ENCODE results near the gene HNRNPF.

The HNRNPF gene

GRCh38 chr10:43336641-43337318 lies 72.2 kb downstream of the HNRNPF start:
- TF ChIP-seq ZNF565 (CRISPR knock-in tag; conservative IDR thresholded peaks at IDR 0.05; ENCODE audit: low read depth), result no peak
- TF ChIP-seq CREB5 (CRISPR knock-in tag; IDR thresholded peaks at IDR 0.05; ENCODE audit: low read depth), result no peak
- no peak for TF ChIP-seq PATZ1 (CRISPR knock-in tag; IDR thresholded peaks at IDR 0.05; ENCODE audit: borderline replicate concordance)
- no peak for TF ChIP-seq RARB (CRISPR knock-in tag; IDR thresholded peaks at IDR 0.05)
- TF ChIP-seq ESRRG (CRISPR knock-in tag; IDR thresholded peaks at IDR 0.05), result no peak
- TF ChIP-seq OSR1 (CRISPR knock-in tag; IDR thresholded peaks at IDR 0.05), result no peak
- no peak for TF ChIP-seq ZFP30 (CRISPR knock-in tag; IDR thresholded peaks at IDR 0.05)
- TF ChIP-seq ZNF8 (CRISPR knock-in tag; IDR thresholded peaks at IDR 0.05), result no peak
- no peak for TF ChIP-seq TOX (CRISPR knock-in tag; IDR thresholded peaks at IDR 0.05; ENCODE audit: borderline replicate concordance)
- no peak for TF ChIP-seq POU6F1 (CRISPR knock-in tag; IDR thresholded peaks at IDR 0.05; ENCODE audit: borderline replicate concordance, low read depth)
- TF ChIP-seq ZFP3 (CRISPR knock-in tag; IDR thresholded peaks at IDR 0.05), result no peak
- TF ChIP-seq TCF4 (CRISPR knock-in tag; IDR thresholded peaks at IDR 0.05; ENCODE audit: borderline replicate concordance), result no peak
- TF ChIP-seq ZC3H10 (CRISPR knock-in tag; IDR thresholded peaks at IDR 0.05), result no peak
- no peak for TF ChIP-seq CSRNP3 (CRISPR knock-in tag; IDR thresholded peaks at IDR 0.05)
- TF ChIP-seq GLIS3 (CRISPR knock-in tag; IDR thresholded peaks at IDR 0.05), result no peak
- no peak for TF ChIP-seq TSHZ2 (CRISPR knock-in tag; IDR thresholded peaks at IDR 0.05)
- no peak for TF ChIP-seq ZNF70 (CRISPR knock-in tag; IDR thresholded peaks at IDR 0.05)
- TF ChIP-seq BACH2 (CRISPR knock-in tag; IDR thresholded peaks at IDR 0.05; ENCODE audit: borderline replicate concordance), result no peak
- no peak for TF ChIP-seq PPARA (CRISPR knock-in tag; IDR thresholded peaks at IDR 0.05; ENCODE audit: borderline replicate concordance)
- no peak for ATAC-seq

- TF ChIP-seq ISL1 (CRISPR knock-in tag; IDR thresholded peaks at IDR 0.05) (no peak), CREB5 (CRISPR knock-in tag; IDR thresholded peaks at IDR 0.05; ENCODE audit: low read depth) (no peak)
- ATAC-seq, result no peak
These were observed 72.9 kb downstream of the HNRNPF start for GRCh38 chr10:43336061-43336460.
